Breast epithelium (tissue), 3 donors: ENCODE results near the gene GALNT16.

Experiments used
- POLR2A ChIP-seq: fragments of 450-650 bp; IDR thresholded peaks from one replicate; pipeline ENCODE4 v1.6.1; 2016; ENCODE audit warnings: antibody characterized with exemption, mild to moderate bottlenecking, moderate library complexity
- POLR2AphosphoS5 ChIP-seq, 3 donors: sonication (generic); formaldehyde crosslinking; IDR thresholded peaks; one replicate each; pipeline ENCODE4 v1.6.1; 2017; ENCODE audit warnings: antibody characterized with exemption in 3 of 3
- TF ChIP-seq, protein P1 (sequence below), 3 donors: fragments of 450-650 bp; IDR thresholded peaks; one replicate each; pipeline ENCODE4 v1.5.1; 2016 to 2017; ENCODE audit warnings: antibody characterized with exemption in 3 of 3, mild to moderate bottlenecking in 3 of 3, moderate library complexity in 3 of 3

DNA sequence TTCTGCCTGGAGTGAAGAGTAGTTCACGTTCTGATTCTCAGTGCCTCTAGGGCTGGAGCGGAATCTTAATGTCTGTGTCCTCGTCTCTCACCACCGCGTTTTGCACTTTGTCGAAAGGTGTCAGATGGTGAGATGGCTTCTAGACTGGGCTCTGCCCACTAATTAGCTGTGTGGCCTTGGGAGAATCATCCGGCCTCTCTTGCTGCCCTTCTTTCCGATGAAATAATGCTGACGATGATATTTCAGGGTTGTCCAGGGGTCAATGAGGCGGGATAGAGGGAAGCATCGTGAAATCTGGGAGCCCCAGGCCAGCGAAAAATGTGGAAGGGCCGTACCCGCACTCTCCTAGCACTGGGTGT, 811 bp upstream of the GALNT16 start:
- TF ChIP-seq, protein P1, sequence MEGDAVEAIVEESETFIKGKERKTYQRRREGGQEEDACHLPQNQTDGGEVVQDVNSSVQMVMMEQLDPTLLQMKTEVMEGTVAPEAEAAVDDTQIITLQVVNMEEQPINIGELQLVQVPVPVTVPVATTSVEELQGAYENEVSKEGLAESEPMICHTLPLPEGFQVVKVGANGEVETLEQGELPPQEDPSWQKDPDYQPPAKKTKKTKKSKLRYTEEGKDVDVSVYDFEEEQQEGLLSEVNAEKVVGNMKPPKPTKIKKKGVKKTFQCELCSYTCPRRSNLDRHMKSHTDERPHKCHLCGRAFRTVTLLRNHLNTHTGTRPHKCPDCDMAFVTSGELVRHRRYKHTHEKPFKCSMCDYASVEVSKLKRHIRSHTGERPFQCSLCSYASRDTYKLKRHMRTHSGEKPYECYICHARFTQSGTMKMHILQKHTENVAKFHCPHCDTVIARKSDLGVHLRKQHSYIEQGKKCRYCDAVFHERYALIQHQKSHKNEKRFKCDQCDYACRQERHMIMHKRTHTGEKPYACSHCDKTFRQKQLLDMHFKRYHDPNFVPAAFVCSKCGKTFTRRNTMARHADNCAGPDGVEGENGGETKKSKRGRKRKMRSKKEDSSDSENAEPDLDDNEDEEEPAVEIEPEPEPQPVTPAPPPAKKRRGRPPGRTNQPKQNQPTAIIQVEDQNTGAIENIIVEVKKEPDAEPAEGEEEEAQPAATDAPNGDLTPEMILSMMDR (IDR thresholded peaks at IDR 0.05): no peak
- TF ChIP-seq POLR2AphosphoS5 (IDR thresholded peaks at IDR 0.05) (no peak), POLR2A (no peak)
